HL-60/S4 treated with retinoic acid at 250 ng/mL for 4 days and 3 days (cell line): ENCODE results near the gene RNF8.
"Not testable (repeated sequence)": the region's sequence is repeated elsewhere in the genome, so short reads cannot be mapped to it uniquely, and the experiment has no call there.

Experiments used
- in situ Hi-C: fragments of 300-500 bp; cut with MboI; formaldehyde crosslinking; loops from 2 replicates; pipeline ENCODE4 v1.7.0; 2022; ENCODE audit warnings: low sequenced_read_pairs

The RNF8 gene

GRCh38 chr6:37321101-37321500, 32.7 kb upstream of the RNF8 start:
- in situ Hi-C loops = no loop called here

GRCh38 chr6:37321516-37322415, 32.0 kb upstream of the RNF8 start:
- in situ Hi-C loops = no loop called here

- in situ Hi-C loops = no loop called here
These were observed 30.2 kb upstream of the RNF8 start for GRCh38 chr6:37323580-37323979.

GRCh38 chr6:37324131-37325033, 29.4 kb upstream of the RNF8 start:
- in situ Hi-C loops = no loop called here

GRCh38 chr6:37330345-37330744, 23.4 kb upstream of the RNF8 start:
- in situ Hi-C loops = not testable (repeated sequence)

- in situ Hi-C loops = no loop called here
These were observed 22.7 kb upstream of the RNF8 start for GRCh38 chr6:37331047-37331446.

- in situ Hi-C loops = no loop called here
These were observed 20.9 kb upstream of the RNF8 start for GRCh38 chr6:37332894-37333293.

GRCh38 chr6:37334047-37334446, 19.7 kb upstream of the RNF8 start:
- in situ Hi-C loops = no loop called here

- in situ Hi-C loops = not testable (repeated sequence)
These were observed 15.5 kb upstream of the RNF8 start for GRCh38 chr6:37338317-37338716.

- in situ Hi-C loops = no loop called here
These were observed 15.0 kb upstream of the RNF8 start for GRCh38 chr6:37338745-37339255.

GRCh38 chr6:37339741-37340638, 13.8 kb upstream of the RNF8 start:
- in situ Hi-C loops = no loop called here

- in situ Hi-C loops = no loop called here
These were observed 13.2 kb upstream of the RNF8 start for GRCh38 chr6:37340639-37340943.

GRCh38 chr6:37343248-37343647, 10.5 kb upstream of the RNF8 start:
- in situ Hi-C loops = no loop called here

- in situ Hi-C loops = no loop called here
These were observed 9.5 kb upstream of the RNF8 start for GRCh38 chr6:37344308-37344707.

- in situ Hi-C loops = not testable (repeated sequence)
These were observed 8.0 kb upstream of the RNF8 start for GRCh38 chr6:37345804-37346203.

GRCh38 chr6:37347177-37347576, 6.6 kb upstream of the RNF8 start:
- in situ Hi-C loops = no loop called here

GRCh38 chr6:37347670-37348111, 6.1 kb upstream of the RNF8 start:
- in situ Hi-C loops = no loop called here

- in situ Hi-C loops = no loop called here
These were observed 2.8 kb upstream of the RNF8 start for GRCh38 chr6:37351027-37351426.

- in situ Hi-C loops = no loop called here
These were observed 1.4 kb upstream of the RNF8 start for GRCh38 chr6:37352384-37352783.

- in situ Hi-C loops = no loop called here
These were observed 972 bp downstream of the RNF8 start for GRCh38 chr6:37354526-37355384.
